Measurements from ENCODE around the gene SYT2. TPM values are rescaled to one million over a fixed set of nuclear protein-coding genes. Genes with fewer than 3 reads are reported as not detected.

SYT2 gene
- total RNA-seq, 4 donors from 2014 or later, result 0.23 to 0.59 TPM; not detected in 2

- peaks cover 0 to 59% of the 10 kb centered on the region in 2 donors for H3K36me3 ChIP-seq
- WGBS, 2 donors (ENCODE audit: low coverage in 1 of 2), result 50 to 83% methylated on average over 2 of the region's 5 CpGs
- ATAC-seq, result no peak
Measured at GRCh38 chr1:202605515-202605914, 104.7 kb downstream of the SYT2 start.

GRCh38 chr1:202603435-202603834, 106.8 kb downstream of the SYT2 start:
- H3K27ac ChIP-seq, result no peak overlapping the region
- peaks cover 0 to 59% of the 10 kb centered on the region in 2 donors for H3K36me3 ChIP-seq
- no peak overlapping the region for H3K4me3 ChIP-seq
- no peaks in the 10 kb centered on the region for H3K27me3 ChIP-seq
- H3K9me3 ChIP-seq, result no peaks in the 10 kb centered on the region
- 100% methylated on average over 1 of the region's 2 CpGs for WGBS, 2 donors (ENCODE audit: low coverage in 1 of 2)
- no peak for ATAC-seq
- TF ChIP-seq POLR2A (IDR thresholded peaks at IDR 0.05) (no peak), CTCF (IDR thresholded peaks at IDR 0.05) (no peak), POLR2AphosphoS5 (IDR thresholded peaks at IDR 0.05) (no peak), EP300 (IDR thresholded peaks at IDR 0.05) (no peak)
- peaks cover 0 to 10% (median 6%) of the 10 kb centered on the region in 3 donors for H3K4me1 ChIP-seq

More at GRCh38 chr1:202605515-202605914, 104.7 kb downstream of the SYT2 start:
- no peak for TF ChIP-seq CTCF (IDR thresholded peaks at IDR 0.05)
- TF ChIP-seq POLR2AphosphoS5 (IDR thresholded peaks at IDR 0.05), result no peak
- TF ChIP-seq EP300 (IDR thresholded peaks at IDR 0.05), result no peak
- TF ChIP-seq POLR2A (IDR thresholded peaks at IDR 0.05), result no peak
- no peaks in the 10 kb centered on the region for H3K27me3 ChIP-seq
- H3K4me3 ChIP-seq, result no peak overlapping the region
- H3K4me1 ChIP-seq, result no peaks in the 10 kb centered on the region
- H3K27ac ChIP-seq, result no peak overlapping the region
- no peaks in the 10 kb centered on the region for H3K9me3 ChIP-seq

GRCh38 chr1:202600432-202601041, 109.7 kb downstream of the SYT2 start:
- 86 to 87% methylated on average over 3 to 4 of the region's 10 CpGs for WGBS, 2 donors (ENCODE audit: low coverage in 1 of 2)
- Histone ChIP-seq H3K36me3 (peaks cover 0 to 46% of the 10 kb centered on the region in 2 donors), H3K4me1 (peaks cover 0 to 10% (median 6%) of the 10 kb centered on the region in 3 donors), H3K9me3 (no peaks in the 10 kb centered on the region), H3K4me3 (no peak overlapping the region), H3K27me3 (no peaks in the 10 kb centered on the region), H3K27ac (peak overlapping the region in 2 of 4 donors; percentile 51 to 66)
- no peak for ATAC-seq
- TF ChIP-seq CTCF (IDR thresholded peaks at IDR 0.05), result no peak
- TF ChIP-seq POLR2A (IDR thresholded peaks at IDR 0.05), result no peak
- no peak for TF ChIP-seq POLR2AphosphoS5 (IDR thresholded peaks at IDR 0.05)
- no peak for TF ChIP-seq EP300 (IDR thresholded peaks at IDR 0.05)

- WGBS, 2 donors (ENCODE audit: low coverage in 1 of 2), result 0 to 50% methylated on average over 2 to 4 of the region's 16 CpGs
- H3K4me3 ChIP-seq, result no peak overlapping the region
- peaks cover 0 to 44% of the 10 kb centered on the region in 2 donors for H3K36me3 ChIP-seq
Measured at GRCh38 chr1:202599669-202600431, 110.4 kb downstream of the SYT2 start.

More at GRCh38 chr1:202599669-202600431, 110.4 kb downstream of the SYT2 start:
- Histone ChIP-seq H3K27ac (peak overlapping the region in 3 of 4 donors; percentile 51 to 66 (median 65)), H3K4me1 (peaks cover 0 to 10% (median 6%) of the 10 kb centered on the region in 3 donors), H3K9me3 (no peaks in the 10 kb centered on the region), H3K27me3 (no peaks in the 10 kb centered on the region)
- ATAC-seq, result peak; percentile 90
- TF ChIP-seq POLR2AphosphoS5 (IDR thresholded peaks at IDR 0.05) (no peak), POLR2A (IDR thresholded peaks at IDR 0.05) (no peak), CTCF (IDR thresholded peaks at IDR 0.05) (peak in 3 of 4 experiments; percentile 82 to 91 (median 89)), EP300 (IDR thresholded peaks at IDR 0.05) (no peak)

Data from gastroesophageal sphincter (tissue), 4 donors.